Fibroblast of pulmonary artery (primary cell): ENCODE results near the gene CTDP1.

ENCODE experiments used
- DNase-seq: peaks from one replicate; pipeline ENCODE4 v3.0.0-alpha.2; 2010; ENCODE audit warnings: low read depth
- H3K4me3 ChIP-seq: replicated peaks from 2 replicates; pipeline ENCODE4 v1.5.1; 2011; ENCODE audit warnings: low read depth, mild to moderate bottlenecking, control low read depth, low read length, moderate library complexity
- TF ChIP-seq, protein P1 (sequence below): IDR thresholded peaks from 2 replicates; pipeline ENCODE4 v1.5.1; 2011; ENCODE audit warnings: mild to moderate bottlenecking, control low read depth, low read length, inconsistent platforms; ENCODE audit errors: missing control alignments

Gene CTDP1

DNA sequence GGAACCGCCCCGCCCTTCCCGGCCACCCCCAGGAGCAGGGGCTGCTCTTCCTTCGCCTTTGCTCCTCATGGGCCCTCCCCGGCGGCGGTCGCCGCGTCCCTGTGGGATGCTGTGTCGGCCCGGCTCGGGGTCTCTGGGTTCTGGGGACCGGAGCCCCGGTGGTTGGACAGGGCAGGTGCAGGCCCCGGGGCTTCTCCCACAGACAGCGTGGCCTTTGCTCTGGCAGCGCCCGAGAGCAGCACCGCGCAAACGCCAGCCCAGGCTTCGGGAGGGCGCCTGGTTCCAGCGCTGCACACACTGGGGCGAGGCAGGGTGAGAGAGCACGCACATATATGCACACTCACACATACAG, 109.1 kb downstream of the CTDP1 start:
- TF ChIP-seq, protein P1, sequence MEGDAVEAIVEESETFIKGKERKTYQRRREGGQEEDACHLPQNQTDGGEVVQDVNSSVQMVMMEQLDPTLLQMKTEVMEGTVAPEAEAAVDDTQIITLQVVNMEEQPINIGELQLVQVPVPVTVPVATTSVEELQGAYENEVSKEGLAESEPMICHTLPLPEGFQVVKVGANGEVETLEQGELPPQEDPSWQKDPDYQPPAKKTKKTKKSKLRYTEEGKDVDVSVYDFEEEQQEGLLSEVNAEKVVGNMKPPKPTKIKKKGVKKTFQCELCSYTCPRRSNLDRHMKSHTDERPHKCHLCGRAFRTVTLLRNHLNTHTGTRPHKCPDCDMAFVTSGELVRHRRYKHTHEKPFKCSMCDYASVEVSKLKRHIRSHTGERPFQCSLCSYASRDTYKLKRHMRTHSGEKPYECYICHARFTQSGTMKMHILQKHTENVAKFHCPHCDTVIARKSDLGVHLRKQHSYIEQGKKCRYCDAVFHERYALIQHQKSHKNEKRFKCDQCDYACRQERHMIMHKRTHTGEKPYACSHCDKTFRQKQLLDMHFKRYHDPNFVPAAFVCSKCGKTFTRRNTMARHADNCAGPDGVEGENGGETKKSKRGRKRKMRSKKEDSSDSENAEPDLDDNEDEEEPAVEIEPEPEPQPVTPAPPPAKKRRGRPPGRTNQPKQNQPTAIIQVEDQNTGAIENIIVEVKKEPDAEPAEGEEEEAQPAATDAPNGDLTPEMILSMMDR: no peak
- H3K4me3 ChIP-seq: no peak overlapping the region
- DNase-seq: no peak

DNA sequence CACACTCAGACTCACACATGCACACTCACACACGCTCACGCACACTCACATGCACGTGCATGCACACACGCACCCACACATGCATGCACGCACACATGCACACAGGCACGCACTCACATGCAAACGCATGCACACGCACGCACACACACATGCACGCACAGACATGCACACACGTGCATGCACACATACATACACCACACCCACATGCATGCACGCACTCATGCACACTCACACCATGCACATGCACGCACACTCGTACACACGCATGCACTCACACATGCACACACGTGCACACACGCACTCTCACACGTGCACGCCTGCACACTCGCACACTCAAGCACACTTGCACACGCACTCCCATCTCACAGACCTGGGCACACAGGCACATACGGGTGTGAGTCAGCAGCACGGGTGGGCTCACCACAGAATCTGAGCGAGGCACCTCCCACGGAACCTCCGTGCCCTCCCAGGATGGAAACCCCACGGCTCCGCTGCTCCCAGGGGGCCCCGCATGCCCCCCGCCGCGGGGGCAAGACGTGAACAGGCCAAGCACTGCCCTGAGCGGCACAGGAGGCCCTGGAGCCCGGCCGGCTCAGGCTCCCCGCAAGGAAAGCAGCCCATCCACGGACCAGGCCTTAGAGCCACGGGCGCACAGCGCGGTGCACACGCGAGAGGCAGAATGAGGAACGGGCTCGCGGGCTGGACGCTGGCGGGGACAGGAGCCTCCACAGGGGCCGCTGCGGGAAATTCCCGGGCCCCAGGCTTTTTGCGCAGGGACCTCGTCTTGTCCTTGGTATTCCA, 109.7 kb downstream of the CTDP1 start:
- H3K4me3 ChIP-seq: no peak overlapping the region
- DNase-seq: no peak
- TF ChIP-seq, protein P1: no peak

GRCh38 chr18:79789901-79790890, 110.6 kb downstream of the CTDP1 start:
- DNase-seq: no peak
- TF ChIP-seq, protein P1: no peak
- no peak overlapping the region for H3K4me3 ChIP-seq

GRCh38 chr18:79790996-79791972, 111.7 kb downstream of the CTDP1 start:
- peak; percentile 100 for DNase-seq
- peak overlapping the region; percentile 31 for H3K4me3 ChIP-seq
- TF ChIP-seq, protein P1: no peak

DNA sequence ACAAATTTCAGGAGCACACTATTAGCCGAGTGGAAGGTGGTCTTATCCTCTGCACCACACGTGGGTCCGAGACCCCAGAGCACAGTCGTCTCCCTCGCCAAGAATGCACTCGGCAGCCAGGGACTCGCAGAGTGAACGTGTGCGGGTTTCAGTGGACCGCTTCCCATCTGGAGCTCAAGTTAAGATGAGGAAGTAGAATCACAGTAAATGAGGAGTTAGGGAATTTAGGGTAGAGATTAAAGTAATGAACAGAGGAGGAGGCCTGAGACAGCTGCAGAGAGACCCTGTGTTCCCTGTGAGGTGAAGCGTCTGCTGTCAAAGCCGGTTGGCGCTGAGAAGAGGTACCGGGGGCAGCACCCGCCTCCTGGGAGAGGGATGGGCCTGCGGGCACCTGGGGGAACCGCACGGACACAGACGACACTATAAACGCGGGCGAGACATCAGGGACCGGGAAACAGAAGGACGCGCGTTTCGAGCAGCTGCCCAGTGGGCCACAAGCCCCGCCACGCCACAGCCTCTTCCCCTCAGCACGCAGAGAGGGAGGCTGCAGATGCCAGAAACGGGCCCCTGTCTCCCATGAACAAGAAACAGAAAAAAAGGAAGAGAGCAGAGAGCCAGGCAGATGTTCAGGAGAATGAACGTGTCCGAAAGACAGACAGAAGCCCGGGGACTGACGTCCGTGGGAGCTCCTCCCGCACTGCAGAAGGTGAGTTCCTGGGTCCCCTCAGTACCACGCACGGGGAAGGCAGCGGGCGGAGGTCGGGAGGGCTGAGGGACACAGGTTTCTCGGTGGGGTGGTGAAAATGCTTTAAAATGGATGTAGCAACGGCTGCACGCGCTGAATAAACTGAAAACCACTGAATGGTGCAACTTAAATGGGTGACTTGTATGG, 112.7 kb downstream of the CTDP1 start:
- DNase-seq: no peak
- H3K4me3 ChIP-seq: peak overlapping the region; percentile 31
- TF ChIP-seq, protein P1: no peak
